K562 (cell line): ENCODE results near the gene DKKL1. TPM values are rescaled to one million over a fixed set of nuclear protein-coding genes. Genes with fewer than 3 reads are reported as not detected.

Experiments
- AFF4 ChIP-seq: sonication (generic); formaldehyde crosslinking; IDR thresholded peaks from 2 replicates; pipeline ENCODE4 v1.8.0; 2023; ENCODE audit warnings: mild to moderate bottlenecking, missing genetic modification reagents
- CREM ChIP-seq: IDR thresholded peaks from 2 replicates; pipeline ENCODE4 v1.6.1; 2014; ENCODE audit warnings: antibody characterized with exemption, low read depth
- EHMT2 ChIP-seq: fragments of 450-650 bp; IDR thresholded peaks from 2 replicates; pipeline ENCODE4 v1.6.1; 2018; ENCODE audit warnings: antibody characterized with exemption
- KDM4B ChIP-seq, 2 experiments: fragments of 450-650 bp in 1 of 2; sonication (generic) in 1 of 2; IDR thresholded peaks; 2 replicates each; pipeline ENCODE4 v1.6.1; 2016 to 2017; ENCODE audit warnings: borderline replicate concordance in 2 of 2, antibody characterized with exemption in 1 of 2, low read depth in 1 of 2, mild to moderate bottlenecking in 1 of 2
- KHSRP ChIP-seq: fragments of 450-650 bp; IDR thresholded peaks from 2 replicates; pipeline ENCODE4 v1.6.1; 2017
- POLR2A ChIP-seq: fragments of 450-650 bp; conservative IDR thresholded peaks from 2 replicates; pipeline ENCODE4 v1.6.1; 2016
- SMARCA5 ChIP-seq: fragments of 450-650 bp; IDR thresholded peaks from 2 replicates; pipeline ENCODE4 v1.6.1; 2016
- SMARCC2 ChIP-seq: fragments of 450-650 bp; IDR thresholded peaks from 2 replicates; pipeline ENCODE4 v1.6.1; 2017; ENCODE audit warnings: antibody characterized with exemption, moderate library complexity, mild to moderate bottlenecking, low read depth
- TAF9B ChIP-seq: fragments of 450-650 bp; IDR thresholded peaks from 2 replicates; pipeline ENCODE4 v1.6.1; 2018; ENCODE audit warnings: mild to moderate bottlenecking; ENCODE audit not compliant: partially characterized antibody
- ZC3H4 ChIP-seq: sonication (generic); formaldehyde crosslinking; IDR thresholded peaks from 2 replicates; pipeline ENCODE4 v1.9.0; 2021; ENCODE audit warnings: missing genetic modification reagents, borderline replicate concordance
- ZNF3 ChIP-seq: fragments of 250-450 bp; sonication (Bioruptor Pico); IDR thresholded peaks from 2 replicates; pipeline ENCODE4 v1.5.0; 2021; ENCODE audit warnings: mild to moderate bottlenecking, moderate library complexity
- polyA plus RNA-seq, 8 experiments: library from polyadenylated mRNA; depleted of rRNA in 4 of 8; stranded (reverse) in 5 of 8; unstranded in 3 of 8; fragments of >200 nt; fragmentation: Nextera tagmentation in 2 of 8; fragmentation: Illumina TruSeq in 1 of 8; extraction: Ambion mirVana in 2 of 8; extraction: Trizol in 1 of 8; gene quantifications; 2 replicates each; pipeline versions ENCODE4 v1.2.1 to v1.2.3, GENCODE V29; 2011 to 2014; ENCODE audit warnings: inconsistent platforms in 1 of 8, missing spikeins in 1 of 8
- total RNA-seq, 7 experiments: library from RNA; depleted of rRNA in 6 of 7; stranded (reverse); fragments of >200 nt in 6 of 7; fragmentation: Illumina TruSeq in 2 of 7; extraction: Trizol in 2 of 7; gene quantifications; 2 replicates each; pipeline versions ENCODE4 v1.2.1 to v1.2.3, GENCODE V29; 2011 to 2021; ENCODE audit warnings: low replicate concordance in 1 of 7
- TF ChIP-seq, protein P1 (sequence below): fragments of 450-650 bp; IDR thresholded peaks from 2 replicates; pipeline ENCODE4 v1.6.1; 2016; ENCODE audit warnings: mild to moderate bottlenecking, moderate library complexity

Gene DKKL1
- total and polyA plus RNA-seq, 9 of the 15 experiments (the other 6 are each of a cell fraction or from before 2014, with no cell fraction given): 0.15 to 1.7 (median 0.52) TPM

- TF ChIP-seq, protein P1, sequence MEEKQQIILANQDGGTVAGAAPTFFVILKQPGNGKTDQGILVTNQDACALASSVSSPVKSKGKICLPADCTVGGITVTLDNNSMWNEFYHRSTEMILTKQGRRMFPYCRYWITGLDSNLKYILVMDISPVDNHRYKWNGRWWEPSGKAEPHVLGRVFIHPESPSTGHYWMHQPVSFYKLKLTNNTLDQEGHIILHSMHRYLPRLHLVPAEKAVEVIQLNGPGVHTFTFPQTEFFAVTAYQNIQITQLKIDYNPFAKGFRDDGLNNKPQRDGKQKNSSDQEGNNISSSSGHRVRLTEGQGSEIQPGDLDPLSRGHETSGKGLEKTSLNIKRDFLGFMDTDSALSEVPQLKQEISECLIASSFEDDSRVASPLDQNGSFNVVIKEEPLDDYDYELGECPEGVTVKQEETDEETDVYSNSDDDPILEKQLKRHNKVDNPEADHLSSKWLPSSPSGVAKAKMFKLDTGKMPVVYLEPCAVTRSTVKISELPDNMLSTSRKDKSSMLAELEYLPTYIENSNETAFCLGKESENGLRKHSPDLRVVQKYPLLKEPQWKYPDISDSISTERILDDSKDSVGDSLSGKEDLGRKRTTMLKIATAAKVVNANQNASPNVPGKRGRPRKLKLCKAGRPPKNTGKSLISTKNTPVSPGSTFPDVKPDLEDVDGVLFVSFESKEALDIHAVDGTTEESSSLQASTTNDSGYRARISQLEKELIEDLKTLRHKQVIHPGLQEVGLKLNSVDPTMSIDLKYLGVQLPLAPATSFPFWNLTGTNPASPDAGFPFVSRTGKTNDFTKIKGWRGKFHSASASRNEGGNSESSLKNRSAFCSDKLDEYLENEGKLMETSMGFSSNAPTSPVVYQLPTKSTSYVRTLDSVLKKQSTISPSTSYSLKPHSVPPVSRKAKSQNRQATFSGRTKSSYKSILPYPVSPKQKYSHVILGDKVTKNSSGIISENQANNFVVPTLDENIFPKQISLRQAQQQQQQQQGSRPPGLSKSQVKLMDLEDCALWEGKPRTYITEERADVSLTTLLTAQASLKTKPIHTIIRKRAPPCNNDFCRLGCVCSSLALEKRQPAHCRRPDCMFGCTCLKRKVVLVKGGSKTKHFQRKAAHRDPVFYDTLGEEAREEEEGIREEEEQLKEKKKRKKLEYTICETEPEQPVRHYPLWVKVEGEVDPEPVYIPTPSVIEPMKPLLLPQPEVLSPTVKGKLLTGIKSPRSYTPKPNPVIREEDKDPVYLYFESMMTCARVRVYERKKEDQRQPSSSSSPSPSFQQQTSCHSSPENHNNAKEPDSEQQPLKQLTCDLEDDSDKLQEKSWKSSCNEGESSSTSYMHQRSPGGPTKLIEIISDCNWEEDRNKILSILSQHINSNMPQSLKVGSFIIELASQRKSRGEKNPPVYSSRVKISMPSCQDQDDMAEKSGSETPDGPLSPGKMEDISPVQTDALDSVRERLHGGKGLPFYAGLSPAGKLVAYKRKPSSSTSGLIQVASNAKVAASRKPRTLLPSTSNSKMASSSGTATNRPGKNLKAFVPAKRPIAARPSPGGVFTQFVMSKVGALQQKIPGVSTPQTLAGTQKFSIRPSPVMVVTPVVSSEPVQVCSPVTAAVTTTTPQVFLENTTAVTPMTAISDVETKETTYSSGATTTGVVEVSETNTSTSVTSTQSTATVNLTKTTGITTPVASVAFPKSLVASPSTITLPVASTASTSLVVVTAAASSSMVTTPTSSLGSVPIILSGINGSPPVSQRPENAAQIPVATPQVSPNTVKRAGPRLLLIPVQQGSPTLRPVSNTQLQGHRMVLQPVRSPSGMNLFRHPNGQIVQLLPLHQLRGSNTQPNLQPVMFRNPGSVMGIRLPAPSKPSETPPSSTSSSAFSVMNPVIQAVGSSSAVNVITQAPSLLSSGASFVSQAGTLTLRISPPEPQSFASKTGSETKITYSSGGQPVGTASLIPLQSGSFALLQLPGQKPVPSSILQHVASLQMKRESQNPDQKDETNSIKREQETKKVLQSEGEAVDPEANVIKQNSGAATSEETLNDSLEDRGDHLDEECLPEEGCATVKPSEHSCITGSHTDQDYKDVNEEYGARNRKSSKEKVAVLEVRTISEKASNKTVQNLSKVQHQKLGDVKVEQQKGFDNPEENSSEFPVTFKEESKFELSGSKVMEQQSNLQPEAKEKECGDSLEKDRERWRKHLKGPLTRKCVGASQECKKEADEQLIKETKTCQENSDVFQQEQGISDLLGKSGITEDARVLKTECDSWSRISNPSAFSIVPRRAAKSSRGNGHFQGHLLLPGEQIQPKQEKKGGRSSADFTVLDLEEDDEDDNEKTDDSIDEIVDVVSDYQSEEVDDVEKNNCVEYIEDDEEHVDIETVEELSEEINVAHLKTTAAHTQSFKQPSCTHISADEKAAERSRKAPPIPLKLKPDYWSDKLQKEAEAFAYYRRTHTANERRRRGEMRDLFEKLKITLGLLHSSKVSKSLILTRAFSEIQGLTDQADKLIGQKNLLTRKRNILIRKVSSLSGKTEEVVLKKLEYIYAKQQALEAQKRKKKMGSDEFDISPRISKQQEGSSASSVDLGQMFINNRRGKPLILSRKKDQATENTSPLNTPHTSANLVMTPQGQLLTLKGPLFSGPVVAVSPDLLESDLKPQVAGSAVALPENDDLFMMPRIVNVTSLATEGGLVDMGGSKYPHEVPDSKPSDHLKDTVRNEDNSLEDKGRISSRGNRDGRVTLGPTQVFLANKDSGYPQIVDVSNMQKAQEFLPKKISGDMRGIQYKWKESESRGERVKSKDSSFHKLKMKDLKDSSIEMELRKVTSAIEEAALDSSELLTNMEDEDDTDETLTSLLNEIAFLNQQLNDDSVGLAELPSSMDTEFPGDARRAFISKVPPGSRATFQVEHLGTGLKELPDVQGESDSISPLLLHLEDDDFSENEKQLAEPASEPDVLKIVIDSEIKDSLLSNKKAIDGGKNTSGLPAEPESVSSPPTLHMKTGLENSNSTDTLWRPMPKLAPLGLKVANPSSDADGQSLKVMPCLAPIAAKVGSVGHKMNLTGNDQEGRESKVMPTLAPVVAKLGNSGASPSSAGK: no peak
- TF ChIP-seq EHMT2 (peak; percentile 64; the same call in 1 of the 2 replicates), KHSRP (no peak), AFF4 (CRISPR knock-in tag) (no peak), KDM4B (IDR thresholded peaks at IDR 0.05; ENCODE audit: borderline replicate concordance in 2 of 2, low read depth in 1 of 2) (no peak), CREM (peak; percentile 44; the same call in 1 of the 2 replicates), SMARCC2 (no peak), TAF9B (no peak), ZC3H4 (CRISPR knock-in tag) (no peak), ZNF3 (CRISPR knock-in tag) (no peak), POLR2A (no peak), SMARCA5 (0 out of 2 replicates have a peak, but pooled peaks have one; percentile 81)
Observed at GRCh38 chr19:49391581-49392399, 28.1 kb downstream of the DKKL1 start (continued).
